GM12878 (cell line): ENCODE results near the gene ADAMTS17. TPM values are rescaled to one million over a fixed set of nuclear protein-coding genes. Genes with fewer than 3 reads are reported as not detected.

Source experiments
- ATAC-seq: fragments of 200-7000 bp; cut with Tn5 transposase; 3 replicates; pipeline ENCODE4 v1.9.1; 2020; ENCODE audit warnings: mild to moderate bottlenecking, moderate library complexity
- BruUV-seq: library from RNA; stranded (reverse); fragments of 400-500 nt; replicated peaks from 2 replicates; lab custom pipeline; 2021; lab: Mats Ljungman, UMichigan
- CTCF ChIA-PET: fragments of 300-600 bp; sonication (Branson Sonifier 250); formaldehyde crosslinking; extraction: SDS; loops from one replicate; lab custom pipeline; 2021; ENCODE audit warnings: inconsistent platforms; lab: Yijun Ruan, JAX
- POLR2A ChIA-PET: fragments of 350-600 bp; formaldehyde crosslinking; extraction: SDS; loops from one replicate; lab custom pipeline; 2021; ENCODE audit warnings: inconsistent platforms; lab: Charles Lee
- RAD21 ChIA-PET: fragments of 300-600 bp; sonication (Branson Sonifier 250); formaldehyde crosslinking; loops from one replicate; lab custom pipeline; 2023; ENCODE audit warnings: antibody characterized with exemption; ENCODE audit not compliant: unreplicated experiment; lab: Charles Lee
- SMC1A ChIA-PET: fragments of 300-600 bp; sonication (Branson Sonifier 250); formaldehyde crosslinking; loops from one replicate; lab custom pipeline; 2023; ENCODE audit not compliant: unreplicated experiment, uncharacterized antibody; lab: Charles Lee
- DNase-seq: peaks from one replicate; pipeline ENCODE4 v3.0.0-alpha.2; 2011; ENCODE audit warnings: low read depth, low spot score
- FAIRE-seq: peaks from 3 replicates; lab custom pipeline; 2011; peaks lifted over from hg19 to GRCh38; lab: Jason Lieb, UNC
- H2AFZ ChIP-seq: 2 replicates; pipeline ENCODE4 v1.6.0; 2011; ENCODE audit warnings: low read depth, low read length, control low read depth; ENCODE audit not compliant: control insufficient read depth
- H3K27ac ChIP-seq: 2 replicates; pipeline ENCODE4 v1.5.1; 2011; ENCODE audit warnings: control low read depth; ENCODE audit not compliant: control insufficient read depth, insufficient read depth
- H3K27me3 ChIP-seq, 2 experiments: replicated peaks in 1 of 2; 2 replicates each; pipeline versions ENCODE4 v1.6.0 to v1.6.1; 2011; ENCODE audit warnings: low read length in 1 of 2; ENCODE audit not compliant: control insufficient read depth in 2 of 2, insufficient read depth in 2 of 2
- H3K36me3 ChIP-seq, 2 experiments: 2 replicates each; pipeline ENCODE4 v1.5.1; 2011; ENCODE audit warnings: low read length in 1 of 2; ENCODE audit not compliant: control insufficient read depth in 2 of 2, insufficient read depth in 2 of 2
- H3K4me1 ChIP-seq: 2 replicates; pipeline ENCODE4 v1.6.1; 2011; ENCODE audit warnings: mild to moderate bottlenecking, low read length, moderate library complexity, mixed read lengths; ENCODE audit not compliant: control insufficient read depth, insufficient read depth
- H3K4me2 ChIP-seq: 2 replicates; pipeline ENCODE4 v1.6.0; 2011; ENCODE audit warnings: control low read depth; ENCODE audit not compliant: control insufficient read depth, insufficient read depth
- H3K4me3 ChIP-seq: fragments of 200-600 bp; sonication (generic); 2 replicates; pipeline ENCODE4 v1.5.1; 2016
- H3K79me2 ChIP-seq: 2 replicates; pipeline ENCODE4 v1.6.0; 2011; ENCODE audit warnings: low read length; ENCODE audit not compliant: control insufficient read depth, insufficient read depth
- H3K9ac ChIP-seq: 2 replicates; pipeline ENCODE4 v1.8.0; 2011; ENCODE audit warnings: low read length, control low read depth, mixed read lengths; ENCODE audit not compliant: control insufficient read depth, insufficient read depth
- H3K9me3 ChIP-seq: replicated peaks from 3 replicates; pipeline ENCODE4 v1.5.1; 2011; ENCODE audit warnings: mild to moderate bottlenecking, low read length; ENCODE audit not compliant: control insufficient read depth, insufficient read depth
- H4K20me1 ChIP-seq: 2 replicates; pipeline ENCODE4 v1.6.0; 2011; ENCODE audit not compliant: control insufficient read depth, insufficient read depth
- BACH1 ChIP-seq: fragments of 450-650 bp; IDR thresholded peaks from 2 replicates; pipeline ENCODE4 v1.6.1; 2017; ENCODE audit warnings: mild to moderate bottlenecking, borderline replicate concordance
- FOS ChIP-seq: IDR thresholded peaks from 3 replicates; pipeline ENCODE4 v1.6.1; 2011; ENCODE audit warnings: borderline replicate concordance; ENCODE audit not compliant: insufficient read length; ENCODE audit errors: extremely low read depth
- HDGF ChIP-seq: fragments of 450-650 bp; IDR thresholded peaks from 2 replicates; pipeline ENCODE4 v1.6.1; 2016; ENCODE audit warnings: antibody characterized with exemption
- IKZF1 ChIP-seq: fragments of 450-650 bp; conservative IDR thresholded peaks from 2 replicates; pipeline ENCODE4 v1.6.1; 2017; ENCODE audit warnings: antibody characterized with exemption, mild to moderate bottlenecking
- IRF5 ChIP-seq: fragments of 450-650 bp; IDR thresholded peaks from 2 replicates; pipeline ENCODE4 v1.6.1; 2017; ENCODE audit warnings: borderline replicate concordance
- JUND ChIP-seq: IDR thresholded peaks from 2 replicates; pipeline ENCODE4 v1.6.1; 2012; ENCODE audit warnings: low read depth, mild to moderate bottlenecking, low read length, improper control_type of control experiment, moderate library complexity
- KLF5 ChIP-seq: fragments of 450-650 bp; IDR thresholded peaks from 2 replicates; pipeline ENCODE4 v1.6.1; 2014; ENCODE audit warnings: mild to moderate bottlenecking; ENCODE audit not compliant: partially characterized antibody
- MEF2B ChIP-seq: fragments of 450-650 bp; IDR thresholded peaks from 2 replicates; pipeline ENCODE4 v1.6.1; 2018; ENCODE audit warnings: mild to moderate bottlenecking, moderate library complexity; ENCODE audit not compliant: partially characterized antibody, poor library complexity, severe bottlenecking
- MTA3 ChIP-seq: IDR thresholded peaks from 2 replicates; pipeline ENCODE4 v1.6.1; 2012; ENCODE audit warnings: low read length, inconsistent platforms, borderline replicate concordance
- PML ChIP-seq: IDR thresholded peaks from 2 replicates; pipeline ENCODE4 v1.6.1; 2012; ENCODE audit warnings: low read length, inconsistent platforms
- SIN3A ChIP-seq: IDR thresholded peaks from 2 replicates; pipeline ENCODE4 v1.6.1; 2012; ENCODE audit warnings: low read depth, low read length, improper control_type of control experiment
- SUPT20H ChIP-seq: IDR thresholded peaks from 2 replicates; pipeline ENCODE4 v1.6.1; 2011; ENCODE audit warnings: low read depth, mild to moderate bottlenecking, low read length, moderate library complexity, borderline replicate concordance; ENCODE audit not compliant: control insufficient read depth
- WGBS: methylation state at CpG from one replicate; pipeline ENCODE4 v1.1.6; 2016; ENCODE audit warnings: low lambda C conversion rate; ENCODE audit not compliant: insufficient replicate concordance, insufficient coverage; ENCODE audit errors: missing lambda C conversion rate; 5-methylcytosine and 5-hydroxymethylcytosine counted together
- in situ Hi-C: fragments of 300-500 bp; cut with MboI; formaldehyde crosslinking; loops from 9 replicates; pipeline ENCODE4 v1.14.3; 2018; ENCODE audit warnings: mixed read lengths
- intact Hi-C: fragments of 100-400 bp; cut with micrococcal nuclease; formaldehyde crosslinking; loops from one replicate; pipeline ENCODE4 v1.14.2; 2022; ENCODE audit not compliant: unreplicated experiment
- polyA plus RNA-seq, 11 experiments: library from polyadenylated mRNA; depleted of rRNA in 4 of 11; unstranded in 6 of 11; stranded (reverse) in 5 of 11; fragments of >200 nt; fragmentation: Nextera tagmentation in 4 of 11; fragmentation: Illumina TruSeq in 1 of 11; extraction: Ambion mirVana in 4 of 11; extraction: Trizol in 1 of 11; gene quantifications; 1 replicate in 1 of 11; 2 replicates in 10 of 11; pipeline versions ENCODE4 v1.2.1 to v1.2.3, GENCODE V29; 2011 to 2016; ENCODE audit warnings: inconsistent platforms in 2 of 11, missing spikeins in 2 of 11, low read depth in 1 of 11
- total RNA-seq, 4 experiments: library from RNA; depleted of rRNA in 3 of 4; stranded (reverse); fragments of >200 nt in 3 of 4; fragmentation: Illumina TruSeq in 1 of 4; extraction: Trizol in 1 of 4; gene quantifications; 2 replicates each; pipeline versions ENCODE4 v1.2.1 to v1.2.3, GENCODE V29; 2013 to 2021
- TF ChIP-seq, protein P1 (sequence below): fragments of 450-650 bp; IDR thresholded peaks from 2 replicates; pipeline ENCODE4 v1.6.1; 2016; ENCODE audit warnings: mild to moderate bottlenecking
- TF ChIP-seq, protein P2 (sequence below): fragments of 450-650 bp; formaldehyde crosslinking; IDR thresholded peaks from 2 replicates; pipeline ENCODE4 v1.4.0; 2020; ENCODE audit warnings: mild to moderate bottlenecking, moderate library complexity

ADAMTS17 gene
- total and polyA plus RNA-seq, 10 of the 15 experiments (the other 5 are each of a cell fraction or from before 2014, with no cell fraction given) = 0.04 to 0.50 (median 0.10) TPM; not detected in 4

GRCh38 chr15:100107151-100107550 is 234.6 kb downstream of the ADAMTS17 start:
- no TSS peak for BruUV-seq
- no peaks in the 10 kb centered on the region for H3K36me3 ChIP-seq
- no peaks in the 10 kb centered on the region for H3K27me3 ChIP-seq
- 53% methylated on average over 8 of the region's 8 CpGs for WGBS
- H3K4me3 ChIP-seq = no peak overlapping the region
- SMC1A ChIA-PET = interaction anchor here (1.7 kb wide), 1 partner anchor 9 kb away, joined by 3 read pairs; no protein-coding TSS in a partner anchor
- H3K27ac ChIP-seq = no peak overlapping the region
- H3K9me3 ChIP-seq = no peaks in the 10 kb centered on the region
- no peak overlapping the region for H3K9ac ChIP-seq
- no peak overlapping the region for H3K4me2 ChIP-seq
- in situ Hi-C loops = no loop called here
- no peaks in the 10 kb centered on the region for H4K20me1 ChIP-seq
- FAIRE-seq = no peak
- TF ChIP-seq PML (no peak), MEF2B (no peak), FOS (no peak), HDGF (no peak), JUND (no peak), IKZF1 (no peak), SIN3A (no peak), BACH1 (no peak), MTA3 (no peak), KLF5 (no peak), IRF5 (no peak), SUPT20H (no peak)
- TF ChIP-seq, protein P1, sequence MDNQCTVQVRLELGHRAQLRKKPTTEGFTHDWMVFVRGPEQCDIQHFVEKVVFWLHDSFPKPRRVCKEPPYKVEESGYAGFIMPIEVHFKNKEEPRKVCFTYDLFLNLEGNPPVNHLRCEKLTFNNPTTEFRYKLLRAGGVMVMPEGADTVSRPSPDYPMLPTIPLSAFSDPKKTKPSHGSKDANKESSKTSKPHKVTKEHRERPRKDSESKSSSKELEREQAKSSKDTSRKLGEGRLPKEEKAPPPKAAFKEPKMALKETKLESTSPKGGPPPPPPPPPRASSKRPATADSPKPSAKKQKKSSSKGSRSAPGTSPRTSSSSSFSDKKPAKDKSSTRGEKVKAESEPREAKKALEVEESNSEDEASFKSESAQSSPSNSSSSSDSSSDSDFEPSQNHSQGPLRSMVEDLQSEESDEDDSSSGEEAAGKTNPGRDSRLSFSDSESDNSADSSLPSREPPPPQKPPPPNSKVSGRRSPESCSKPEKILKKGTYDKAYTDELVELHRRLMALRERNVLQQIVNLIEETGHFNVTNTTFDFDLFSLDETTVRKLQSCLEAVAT = no peak
- TF ChIP-seq, protein P2, sequence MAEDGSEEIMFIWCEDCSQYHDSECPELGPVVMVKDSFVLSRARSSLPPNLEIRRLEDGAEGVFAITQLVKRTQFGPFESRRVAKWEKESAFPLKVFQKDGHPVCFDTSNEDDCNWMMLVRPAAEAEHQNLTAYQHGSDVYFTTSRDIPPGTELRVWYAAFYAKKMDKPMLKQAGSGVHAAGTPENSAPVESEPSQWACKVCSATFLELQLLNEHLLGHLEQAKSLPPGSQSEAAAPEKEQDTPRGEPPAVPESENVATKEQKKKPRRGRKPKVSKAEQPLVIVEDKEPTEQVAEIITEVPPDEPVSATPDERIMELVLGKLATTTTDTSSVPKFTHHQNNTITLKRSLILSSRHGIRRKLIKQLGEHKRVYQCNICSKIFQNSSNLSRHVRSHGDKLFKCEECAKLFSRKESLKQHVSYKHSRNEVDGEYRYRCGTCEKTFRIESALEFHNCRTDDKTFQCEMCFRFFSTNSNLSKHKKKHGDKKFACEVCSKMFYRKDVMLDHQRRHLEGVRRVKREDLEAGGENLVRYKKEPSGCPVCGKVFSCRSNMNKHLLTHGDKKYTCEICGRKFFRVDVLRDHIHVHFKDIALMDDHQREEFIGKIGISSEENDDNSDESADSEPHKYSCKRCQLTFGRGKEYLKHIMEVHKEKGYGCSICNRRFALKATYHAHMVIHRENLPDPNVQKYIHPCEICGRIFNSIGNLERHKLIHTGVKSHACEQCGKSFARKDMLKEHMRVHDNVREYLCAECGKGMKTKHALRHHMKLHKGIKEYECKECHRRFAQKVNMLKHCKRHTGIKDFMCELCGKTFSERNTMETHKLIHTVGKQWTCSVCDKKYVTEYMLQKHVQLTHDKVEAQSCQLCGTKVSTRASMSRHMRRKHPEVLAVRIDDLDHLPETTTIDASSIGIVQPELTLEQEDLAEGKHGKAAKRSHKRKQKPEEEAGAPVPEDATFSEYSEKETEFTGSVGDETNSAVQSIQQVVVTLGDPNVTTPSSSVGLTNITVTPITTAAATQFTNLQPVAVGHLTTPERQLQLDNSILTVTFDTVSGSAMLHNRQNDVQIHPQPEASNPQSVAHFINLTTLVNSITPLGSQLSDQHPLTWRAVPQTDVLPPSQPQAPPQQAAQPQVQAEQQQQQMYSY (CRISPR knock-in tag) = no peak
- TF ChIP-seq, all 136 proteins: peak for 0
- ATAC-seq = no peak
- Histone ChIP-seq H3K4me1 (no peaks in the 10 kb centered on the region; the same call in 1 of the 2 replicates), H2AFZ (no peak overlapping the region), H3K79me2 (no peaks in the 10 kb centered on the region)
- POLR2A ChIA-PET = no interaction called here
- RAD21 ChIA-PET = no interaction called here
- intact Hi-C loops = no loop called here
- no peak for DNase-seq
- CTCF ChIA-PET = no interaction called here
